ENCODE results near the gene FGFRL1.

The FGFRL1 gene, protein sequence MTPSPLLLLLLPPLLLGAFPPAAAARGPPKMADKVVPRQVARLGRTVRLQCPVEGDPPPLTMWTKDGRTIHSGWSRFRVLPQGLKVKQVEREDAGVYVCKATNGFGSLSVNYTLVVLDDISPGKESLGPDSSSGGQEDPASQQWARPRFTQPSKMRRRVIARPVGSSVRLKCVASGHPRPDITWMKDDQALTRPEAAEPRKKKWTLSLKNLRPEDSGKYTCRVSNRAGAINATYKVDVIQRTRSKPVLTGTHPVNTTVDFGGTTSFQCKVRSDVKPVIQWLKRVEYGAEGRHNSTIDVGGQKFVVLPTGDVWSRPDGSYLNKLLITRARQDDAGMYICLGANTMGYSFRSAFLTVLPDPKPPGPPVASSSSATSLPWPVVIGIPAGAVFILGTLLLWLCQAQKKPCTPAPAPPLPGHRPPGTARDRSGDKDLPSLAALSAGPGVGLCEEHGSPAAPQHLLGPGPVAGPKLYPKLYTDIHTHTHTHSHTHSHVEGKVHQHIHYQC

DNA sequence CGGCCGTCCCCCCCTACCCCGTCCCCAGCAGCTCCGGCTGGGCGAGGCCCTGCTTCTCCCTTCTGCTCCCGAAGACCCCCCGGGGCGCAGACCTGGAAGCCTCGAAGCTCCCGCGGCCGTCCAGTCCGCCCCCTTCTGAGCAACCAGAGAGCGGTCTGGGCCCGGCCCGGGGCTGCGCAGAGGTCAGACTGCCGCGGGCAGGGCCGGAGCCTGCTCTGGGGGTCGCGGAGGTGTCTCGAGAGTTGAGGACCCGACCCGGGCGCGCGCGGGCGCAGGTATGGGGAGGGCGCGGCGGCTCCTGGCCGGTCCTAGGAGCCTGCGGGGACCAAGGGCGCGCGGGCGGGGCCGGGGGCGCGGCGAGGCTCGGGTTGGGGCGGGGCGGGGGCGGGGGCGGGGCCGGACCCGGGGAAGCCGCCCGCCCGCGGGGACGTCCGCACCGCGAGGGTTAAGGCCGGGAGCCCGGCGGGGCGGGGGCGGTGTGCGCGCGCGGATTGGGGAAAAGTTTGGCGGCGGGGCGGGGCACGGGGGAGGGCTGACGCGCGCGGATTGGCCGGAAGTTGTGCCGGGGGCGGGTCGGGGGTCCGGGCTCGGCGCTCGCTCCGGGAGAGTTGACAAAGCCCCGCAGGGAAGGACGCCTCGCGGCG lies at the start of gene FGFRL1:
TSS of gene FGFRL1 (plus strand) at position 605 of the 644 bp plus-strand sequence. CDS start 860 bp downstream, outside the sequence.
- no peak for DNase-seq

DNA sequence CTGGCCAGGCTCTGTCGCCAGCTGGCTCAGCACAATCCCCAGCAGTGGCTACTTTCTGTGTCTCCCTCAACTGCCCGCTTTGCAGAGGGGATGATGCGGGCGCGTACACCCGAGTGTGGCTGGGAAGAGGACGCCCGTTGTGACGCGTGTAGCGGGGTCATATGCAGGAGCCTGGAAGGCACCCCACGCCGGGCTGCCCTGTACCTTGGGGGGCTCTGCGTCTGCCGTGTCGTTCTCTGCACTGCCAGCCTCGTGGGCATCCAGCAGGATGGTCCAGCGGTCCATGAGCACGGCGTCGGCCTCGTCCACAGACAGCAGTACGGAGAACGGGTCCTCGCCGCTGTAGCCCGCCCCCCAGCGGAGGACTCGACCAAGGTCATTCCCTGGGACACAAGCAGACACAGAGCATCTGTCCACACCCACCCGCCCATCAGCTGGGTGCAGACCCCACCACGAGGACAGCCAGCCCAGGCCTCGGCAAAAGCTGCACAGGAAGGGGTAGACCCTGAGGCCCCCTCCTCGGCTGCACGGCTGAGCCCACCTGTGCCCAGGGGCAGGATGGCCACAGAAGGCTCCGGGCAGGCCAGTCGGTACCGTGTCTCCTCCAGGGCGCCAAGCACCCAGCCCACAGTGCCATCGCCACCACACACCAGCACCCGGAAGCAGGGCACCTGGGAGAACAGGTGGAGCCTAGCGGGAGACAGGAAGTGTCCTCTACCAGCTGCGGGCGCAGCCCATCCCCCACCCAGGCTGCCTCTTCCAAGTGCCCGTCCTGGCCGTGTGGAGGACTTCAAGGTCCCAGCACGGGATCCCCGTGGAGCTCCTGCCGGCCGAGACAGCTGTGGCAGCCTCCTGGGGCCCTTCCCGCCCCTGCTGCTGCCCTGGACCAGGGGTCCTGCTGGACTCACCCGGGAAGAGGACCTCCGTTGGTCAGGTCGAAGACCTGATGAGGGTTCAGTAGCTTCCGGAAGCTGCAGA lies 48.9 kb upstream of the FGFRL1 start:
- peak; percentile 54 to 63 for DNase-seq

DNA sequence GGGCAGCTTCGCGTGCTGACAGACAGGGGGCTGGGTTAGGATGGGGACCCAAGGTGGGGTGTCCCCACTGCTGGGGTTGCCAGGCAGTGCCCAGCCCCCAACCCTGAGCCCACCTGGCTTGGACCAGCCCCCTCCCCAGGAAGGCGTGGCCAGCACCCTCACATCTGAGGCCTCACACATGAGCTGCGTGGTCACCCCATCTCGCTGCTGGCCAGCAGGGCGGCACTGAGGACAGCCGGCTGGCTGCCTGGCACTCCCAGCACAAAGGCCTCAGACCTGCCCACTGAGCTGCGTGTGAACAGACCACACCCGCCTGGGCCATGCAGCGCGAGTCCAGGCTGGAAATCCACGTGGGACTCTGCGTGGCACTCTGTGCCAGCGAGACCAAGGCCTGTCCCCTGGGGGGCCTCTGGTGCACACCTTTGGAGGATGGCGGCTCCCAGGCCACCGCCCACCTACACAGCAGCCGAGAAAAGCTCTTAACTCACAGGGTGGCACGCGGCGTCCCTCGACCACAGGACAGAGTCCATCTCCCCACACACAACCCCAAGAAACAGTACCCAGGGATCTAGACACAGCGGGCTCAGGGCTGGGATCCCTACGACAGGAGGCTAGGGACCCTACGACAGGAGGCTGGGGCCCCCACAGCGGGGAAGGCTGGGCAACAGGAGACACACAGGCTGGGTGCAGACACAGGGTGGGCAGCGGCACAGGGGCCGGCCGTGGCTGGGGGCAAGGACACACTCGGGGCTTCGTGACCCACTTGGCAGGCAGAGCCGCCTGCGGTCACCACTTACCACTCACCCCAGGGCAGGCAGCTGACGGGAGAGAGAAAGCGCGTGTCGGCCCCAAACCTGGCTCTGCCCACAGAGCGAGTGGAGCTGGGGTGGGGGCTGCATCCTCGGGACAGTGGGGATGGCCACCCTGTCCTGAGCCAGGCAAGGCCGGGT lies 47.9 kb upstream of the FGFRL1 start:
- no peak for DNase-seq

DNA sequence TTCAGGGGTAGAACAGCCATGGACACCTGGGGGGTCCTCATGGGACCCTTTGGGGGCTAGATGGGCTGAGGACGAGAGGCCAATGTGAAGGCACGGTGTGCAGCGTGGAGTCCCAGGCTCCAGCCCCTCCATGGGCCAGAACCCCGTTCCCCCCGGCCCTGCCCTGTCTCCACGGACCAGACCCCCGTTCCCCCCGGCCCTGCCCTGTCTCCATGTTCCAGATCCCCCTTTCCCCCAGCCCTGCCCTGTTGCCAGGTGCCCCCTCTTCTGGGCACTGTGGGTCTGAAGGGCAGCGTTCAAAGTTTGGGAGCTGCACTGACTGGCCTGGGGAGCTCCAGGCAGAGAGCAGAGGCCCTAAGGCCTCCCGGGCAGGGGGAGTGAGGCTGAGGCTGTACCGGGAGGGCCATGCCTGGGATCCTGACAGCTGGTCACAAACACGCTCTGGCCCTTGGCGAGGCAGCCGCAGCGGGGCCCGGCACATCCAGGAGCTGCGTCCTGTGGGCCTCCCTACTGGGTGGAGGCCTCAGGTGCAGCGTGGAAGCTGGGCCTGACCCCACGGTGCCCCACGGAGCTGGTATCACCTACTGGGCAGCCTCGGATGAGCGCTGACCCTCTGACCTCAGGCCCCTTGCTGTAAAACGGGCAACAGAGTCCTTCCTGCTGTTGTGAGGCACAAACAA lies 46.9 kb upstream of the FGFRL1 start:
- DNase-seq = no peak

DNA sequence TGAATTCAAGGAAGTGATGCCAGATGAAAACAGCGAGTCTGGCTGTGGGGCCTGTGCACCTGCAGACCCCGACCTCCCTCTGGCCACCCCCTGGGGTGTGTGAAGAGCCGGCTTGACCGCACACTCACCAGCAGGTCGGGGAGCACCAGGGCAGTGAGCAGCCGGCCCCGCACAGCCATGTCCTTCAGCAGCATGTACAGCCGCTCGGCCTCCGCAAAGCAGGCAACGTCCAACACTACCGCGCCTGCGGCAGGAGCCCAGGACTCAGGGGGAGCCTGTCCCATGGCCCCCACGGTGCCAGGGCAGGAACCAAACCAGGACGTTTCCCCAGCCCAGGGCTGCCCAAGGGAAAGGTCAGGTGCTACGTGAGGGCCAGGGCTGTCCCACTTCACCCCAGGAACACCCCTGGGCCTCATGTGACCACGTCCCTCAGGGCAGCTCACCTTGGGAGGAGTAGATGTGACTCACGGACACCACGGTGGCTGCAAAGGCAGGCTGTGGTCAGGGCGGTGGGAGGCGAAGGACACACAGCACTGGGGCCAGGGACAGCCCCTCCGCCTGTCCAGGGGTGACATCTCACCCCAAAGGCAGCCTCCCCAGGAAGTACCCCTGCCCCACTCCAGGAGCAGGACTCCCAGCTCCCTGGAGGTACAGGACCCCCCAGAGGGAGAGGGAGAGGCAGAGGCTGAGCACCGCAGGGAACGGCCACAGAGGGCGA lies 46.2 kb upstream of the FGFRL1 start:
- no peak for DNase-seq

DNA sequence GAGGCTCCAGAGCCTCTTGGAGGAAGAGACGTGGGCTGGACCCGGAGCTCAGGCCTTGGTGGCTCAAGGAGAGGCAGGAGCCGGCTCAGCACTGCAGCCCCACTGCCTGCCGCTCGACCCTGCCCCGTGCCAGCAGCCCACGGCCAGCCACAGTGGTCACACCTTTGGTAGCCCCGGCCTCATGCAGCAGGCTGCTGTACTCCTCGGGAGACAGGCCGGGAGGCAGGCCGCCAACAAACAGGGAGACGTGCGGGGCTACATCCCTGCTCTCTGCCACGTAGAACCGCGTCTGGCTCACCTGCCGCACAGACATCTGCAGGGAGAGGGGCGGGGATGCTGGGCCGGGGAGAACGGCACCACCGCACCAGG lies 45.7 kb upstream of the FGFRL1 start:
- no peak for DNase-seq

DNA sequence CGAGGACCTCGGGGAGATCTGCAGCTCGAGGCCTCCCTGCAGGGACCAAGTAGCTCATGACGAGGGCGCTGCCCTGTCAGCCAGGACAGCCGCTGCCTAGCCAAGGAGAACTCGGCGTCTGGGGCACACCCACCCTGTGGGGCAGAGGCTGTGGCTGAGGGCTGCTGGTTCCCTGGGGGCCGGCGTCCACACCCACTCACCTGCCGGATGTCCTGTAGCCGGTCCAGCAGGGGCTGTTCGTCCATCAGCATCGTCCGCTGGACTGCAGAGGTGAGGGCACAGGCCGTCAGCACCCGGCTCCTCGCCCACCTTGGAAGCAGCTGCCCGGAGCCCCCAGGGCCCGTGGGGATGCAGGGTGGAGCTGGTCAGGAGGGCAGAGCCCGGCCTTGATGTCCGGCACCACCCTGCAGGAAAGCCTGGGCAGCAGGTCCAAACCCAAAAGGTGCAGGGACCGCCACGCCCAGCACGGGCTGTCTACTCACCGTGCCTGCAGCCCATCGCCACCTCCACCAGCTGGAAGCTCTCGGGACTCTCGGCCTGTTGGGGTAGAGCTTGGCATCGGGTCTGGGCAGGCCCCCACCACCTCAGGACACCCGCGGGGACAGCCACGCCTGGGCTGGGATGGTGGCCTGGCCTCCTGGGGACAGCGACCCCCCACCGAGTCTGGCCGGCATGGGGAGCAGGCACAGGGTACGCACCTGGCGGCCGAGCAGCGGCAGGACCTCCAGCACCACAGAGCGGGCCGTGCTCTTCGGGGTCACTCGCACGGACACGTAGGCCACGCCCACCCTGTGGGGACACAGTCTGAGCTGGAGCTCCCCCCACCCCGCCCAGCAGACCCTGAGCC lies 44.9 kb upstream of the FGFRL1 start:
- no peak for DNase-seq

DNA sequence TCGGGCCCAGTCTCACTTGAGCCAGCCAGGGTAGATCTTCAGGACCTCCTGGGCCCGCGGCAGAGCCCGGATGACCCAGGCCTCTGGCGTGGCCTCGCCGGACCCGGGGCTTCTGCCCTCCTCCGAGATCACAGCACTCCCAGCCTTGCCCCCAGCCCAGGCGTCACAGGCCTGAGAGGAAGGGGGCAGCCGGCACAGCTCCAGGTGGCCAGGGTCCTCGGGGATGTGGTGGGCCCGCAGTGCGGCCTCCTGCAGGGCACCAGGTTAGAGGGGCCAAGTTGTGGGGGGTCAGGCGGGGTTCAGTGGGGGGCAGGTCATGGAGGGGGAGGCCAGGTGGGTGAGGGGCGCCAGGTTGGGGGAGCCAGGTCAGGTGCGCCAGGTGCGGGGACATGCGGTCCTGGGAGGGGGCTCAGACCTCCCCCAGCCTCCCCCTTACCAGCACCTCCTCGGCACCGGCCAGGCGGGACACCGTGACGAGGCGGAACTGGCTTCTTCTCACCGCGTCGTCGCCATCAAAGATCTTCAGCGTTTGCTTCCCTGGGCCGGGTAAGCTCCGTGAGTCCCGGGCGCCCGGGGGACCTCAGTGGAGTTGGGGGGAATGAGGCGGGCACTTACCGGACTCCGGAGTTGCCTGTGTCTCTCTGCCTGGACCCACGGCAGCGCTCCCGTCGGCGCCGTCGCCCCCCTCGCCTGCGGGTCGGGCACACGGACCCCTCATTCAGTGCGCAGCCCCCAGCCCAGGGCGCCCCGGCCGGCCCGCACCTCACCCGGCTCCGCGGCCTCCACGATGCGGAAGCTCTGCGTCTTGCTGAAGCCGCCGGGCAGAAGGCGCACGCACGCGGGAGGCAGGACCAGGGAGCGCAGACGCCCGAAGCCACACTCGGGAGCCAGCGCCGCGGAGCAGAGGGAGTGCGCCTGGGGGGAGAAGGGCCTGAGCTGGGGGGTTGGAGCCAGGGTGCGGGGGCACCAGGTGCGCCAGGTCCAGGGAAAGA lies 44.0 kb upstream of the FGFRL1 start:
- DNase-seq = no peak

DNA sequence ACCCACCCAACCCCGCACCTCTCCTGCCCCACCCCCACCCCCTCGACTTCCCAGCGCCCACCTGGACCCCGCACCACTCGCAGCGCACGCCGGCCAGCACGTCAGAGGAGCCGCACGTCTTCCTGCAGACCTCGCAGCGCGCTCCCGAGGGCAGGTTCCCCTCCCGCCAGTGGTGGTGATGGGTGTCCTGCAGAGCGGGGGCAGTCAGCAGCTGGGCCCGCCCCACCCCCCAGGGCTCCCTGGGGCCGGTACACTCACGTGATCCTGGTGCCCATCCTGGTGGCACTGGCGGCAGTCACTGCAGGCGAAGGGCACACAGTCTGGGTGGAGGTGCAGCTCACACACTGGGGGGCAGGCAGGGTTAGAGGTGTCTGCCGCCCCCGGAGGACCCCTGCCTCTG lies 43.2 kb upstream of the FGFRL1 start:
- no peak for DNase-seq

DNA sequence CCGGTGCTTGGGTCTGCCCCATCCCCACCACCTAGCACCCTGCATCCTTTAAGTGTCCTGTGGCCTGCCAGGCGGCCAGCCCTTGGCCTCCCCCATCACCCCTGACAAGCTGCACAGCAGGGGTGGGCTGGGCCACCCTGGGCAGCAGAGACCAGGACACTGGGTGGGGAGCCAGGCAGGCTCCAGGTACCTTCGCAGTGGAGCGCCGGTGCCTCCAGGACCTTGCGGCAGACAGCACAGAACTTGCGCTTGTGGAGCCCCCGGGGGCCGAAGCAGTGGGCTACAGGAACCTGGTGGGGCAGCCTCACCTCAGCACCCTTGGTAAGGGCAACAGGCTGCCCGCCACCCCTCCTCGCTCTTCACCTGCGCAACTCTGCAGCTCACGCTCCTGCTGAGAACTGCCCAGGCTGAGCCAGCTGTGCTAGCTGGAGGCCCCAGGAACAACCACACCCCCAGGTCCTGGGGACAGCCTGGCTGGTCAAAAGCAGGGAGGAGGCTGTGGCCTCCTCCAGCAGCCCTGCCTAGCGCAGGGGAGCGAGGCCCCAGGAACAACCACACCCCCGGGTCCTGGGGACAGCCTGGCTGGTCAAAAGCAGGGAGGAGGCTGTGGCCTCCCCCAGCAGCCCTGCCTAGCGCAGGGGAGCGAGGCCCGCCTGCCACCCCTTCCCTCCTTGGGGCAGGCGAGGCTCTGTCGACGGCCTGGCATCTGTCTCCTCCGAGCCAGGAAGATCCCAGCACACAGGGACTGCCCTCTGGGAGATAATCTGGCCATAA lies 42.6 kb upstream of the FGFRL1 start:
- no peak for DNase-seq

DNA sequence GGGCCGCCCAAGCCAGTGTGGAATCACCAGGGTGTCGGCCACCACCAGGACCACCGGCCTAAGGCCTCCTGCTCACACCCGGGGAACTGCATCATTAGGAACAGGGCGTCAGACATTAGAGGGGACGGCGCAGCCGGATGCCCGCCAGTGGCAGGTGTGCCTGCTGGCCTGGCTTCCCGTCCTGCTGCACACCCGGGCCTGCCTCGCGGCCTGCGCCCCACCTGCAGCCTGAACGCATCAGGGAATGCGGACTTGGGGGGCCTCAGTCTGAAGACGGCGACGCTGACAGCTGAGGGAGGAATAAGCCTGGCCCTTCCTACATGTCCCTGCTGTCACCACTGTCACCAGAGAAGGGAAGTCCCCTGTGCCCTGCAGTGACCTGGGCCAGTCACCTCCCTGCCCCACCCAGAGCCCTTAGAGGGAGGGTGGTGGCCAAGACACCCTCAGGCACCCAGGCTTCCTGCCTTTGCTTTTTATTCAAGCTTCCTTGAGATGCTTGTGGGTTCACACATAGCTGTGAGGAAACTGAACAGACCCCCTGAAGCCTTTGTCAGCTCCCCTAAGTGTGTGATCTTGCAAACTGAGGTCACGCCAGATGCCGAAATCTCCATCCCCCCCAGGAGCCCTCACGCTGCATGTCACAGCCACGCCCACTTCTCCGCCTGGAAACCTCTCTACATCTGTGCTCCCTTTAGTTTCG lies 41.2 kb upstream of the FGFRL1 start:
- no peak for DNase-seq

DNA sequence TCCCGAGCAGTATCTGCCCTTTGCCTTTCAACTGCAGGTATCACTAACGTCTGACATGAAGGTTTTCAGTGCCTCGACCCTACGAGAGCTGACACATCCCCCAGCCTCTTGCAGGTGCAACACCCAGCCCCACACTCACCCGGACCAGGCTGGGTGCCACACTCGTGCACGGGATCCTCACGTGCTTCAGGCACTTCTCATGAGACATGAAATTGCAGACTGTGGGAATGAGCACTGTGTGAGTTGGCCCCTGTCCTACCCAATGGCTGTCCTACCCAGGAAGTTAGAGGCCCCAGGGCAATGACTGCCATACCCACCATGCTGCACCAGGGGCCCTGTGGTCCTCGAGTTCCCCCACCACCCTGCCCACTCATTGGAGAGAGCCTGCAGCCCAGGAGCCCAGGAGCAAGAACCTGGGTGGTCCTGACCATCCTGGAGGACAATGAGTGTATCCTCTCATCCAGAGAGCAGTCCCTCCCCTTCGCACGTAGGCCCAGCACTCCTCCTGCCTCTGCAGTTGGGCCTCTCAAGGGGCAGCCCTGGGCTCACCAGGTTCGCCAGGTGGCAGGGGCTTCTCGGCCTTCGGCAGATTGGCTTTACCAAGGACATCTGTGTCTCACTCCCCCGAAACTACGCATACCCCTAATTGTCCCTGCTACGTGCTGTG lies 40.4 kb upstream of the FGFRL1 start:
- no peak for DNase-seq

DNA sequence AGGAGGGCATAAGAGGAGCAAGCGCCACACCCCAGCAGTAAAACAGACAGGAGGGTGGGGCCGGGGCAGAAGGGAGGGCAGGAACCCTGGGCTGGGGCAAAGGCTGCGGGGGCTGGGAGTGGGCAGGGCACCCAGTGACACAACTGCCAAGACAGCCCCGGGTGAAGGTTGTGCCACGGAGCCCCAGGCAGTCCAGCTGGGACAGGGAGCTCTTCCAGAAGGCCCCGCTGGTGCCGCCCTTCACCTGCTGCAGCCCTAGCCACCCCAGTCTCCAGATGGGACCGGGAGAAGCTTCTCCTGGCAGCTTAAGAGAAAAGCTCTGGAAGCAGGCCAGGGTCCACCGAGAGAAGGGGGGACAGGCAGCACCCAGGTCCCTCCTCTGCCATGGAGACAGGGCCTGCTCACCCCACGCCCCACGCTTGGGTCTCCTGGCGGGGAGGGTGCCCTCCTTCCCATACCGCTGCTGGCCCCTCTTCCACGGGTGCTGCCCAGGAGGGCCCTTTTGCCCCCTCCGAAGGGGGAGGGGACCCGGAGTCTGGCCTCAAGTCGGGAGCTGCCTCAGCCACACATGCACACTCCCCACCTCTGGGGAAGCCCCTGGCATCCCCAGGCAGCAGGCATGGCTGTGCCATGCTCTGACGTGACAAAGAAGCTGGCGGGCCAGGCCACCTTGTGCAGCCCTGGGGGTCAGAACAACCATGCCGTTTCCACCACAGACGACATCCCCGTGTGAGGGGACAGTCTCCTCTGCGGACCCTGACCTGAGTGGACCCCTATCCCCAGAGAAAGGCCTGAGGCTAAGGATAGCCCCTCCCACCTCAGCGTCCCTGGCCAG lies 39.5 kb upstream of the FGFRL1 start:
- DNase-seq = no peak

DNA sequence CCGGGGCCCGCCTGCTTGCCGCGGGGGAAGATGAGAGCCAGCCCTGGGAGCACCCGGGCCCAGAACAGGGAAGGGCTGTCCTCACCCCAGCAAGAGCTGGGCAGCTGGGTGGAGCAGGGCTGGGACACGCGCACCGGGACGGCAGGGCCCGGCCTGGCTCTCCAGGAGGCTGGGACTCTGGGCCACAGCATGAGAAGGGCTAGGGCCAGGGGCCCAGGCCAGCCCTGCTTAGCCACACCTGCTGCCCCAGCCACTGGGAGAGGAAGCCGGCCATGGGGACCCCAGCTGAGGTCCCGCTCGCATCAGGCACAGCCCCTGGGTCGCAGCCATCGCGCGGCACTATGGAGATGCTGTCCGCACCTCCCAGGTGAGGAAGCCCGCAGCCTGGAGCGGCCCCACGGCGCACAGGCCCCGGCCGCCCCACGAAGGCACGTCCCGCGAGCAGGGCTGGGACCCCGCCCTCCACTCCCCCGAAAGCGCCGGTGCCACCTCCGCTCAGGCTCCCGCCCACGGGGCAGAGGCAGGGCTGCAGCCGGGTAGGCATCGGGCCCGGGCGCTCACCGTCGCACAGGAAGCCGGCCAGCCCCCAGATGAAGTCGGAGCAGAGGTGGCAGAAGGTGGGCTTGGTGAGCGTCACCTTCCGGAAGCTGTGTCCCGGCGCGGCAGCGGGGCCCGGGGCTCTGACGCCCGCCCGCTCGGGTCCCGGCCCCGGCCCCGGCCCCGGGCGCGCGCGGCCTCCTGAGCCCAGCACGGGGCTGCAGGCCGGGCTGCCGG lies 38.6 kb upstream of the FGFRL1 start:
- DNase-seq = no peak

Data from NCI-H187 (cell line).